Spleen (tissue), 11 donors: ENCODE measurements around the gene OAS1. TPM values are rescaled to one million over a fixed set of nuclear protein-coding genes. Genes with fewer than 3 reads are reported as not detected.

Experiments
- DNase-seq: peaks from one replicate; pipeline ENCODE4 v3.0.0-alpha.2; 2020
- H3K27ac ChIP-seq, 8 donors: fragments of 200-600 bp; sonication (generic) in 7 of 8; 1 replicate in 4 of 8; 2 replicates in 4 of 8; pipeline versions ENCODE4 v1.5.0 to v1.8.0; 2016 to 2021; ENCODE audit warnings: inconsistent platforms in 4 of 8, mild to moderate bottlenecking in 4 of 8, moderate library complexity in 1 of 8
- H3K27me3 ChIP-seq, 7 donors: fragments of 200-600 bp; sonication (generic) in 6 of 7; replicated peaks in 1 of 7; 1 replicate in 4 of 7; 2 replicates in 3 of 7; pipeline versions ENCODE4 v1.5.0 to v1.8.0; 2016 to 2021; ENCODE audit warnings: inconsistent platforms in 3 of 7, mild to moderate bottlenecking in 1 of 7
- H3K36me3 ChIP-seq, 6 donors: fragments of 200-600 bp; sonication (generic) in 5 of 6; 1 replicate in 4 of 6; 2 replicates in 2 of 6; pipeline versions ENCODE4 v1.5.0 to v1.8.0; 2016 to 2021; ENCODE audit warnings: inconsistent platforms in 2 of 6
- H3K4me1 ChIP-seq, 6 donors: fragments of 200-600 bp; sonication (generic) in 5 of 6; 1 replicate in 3 of 6; 2 replicates in 3 of 6; pipeline versions ENCODE4 v1.5.0 to v1.8.0; 2016 to 2021; ENCODE audit warnings: inconsistent platforms in 3 of 6
- H3K4me3 ChIP-seq, 8 donors: fragments of 200-600 bp; sonication (generic) in 7 of 8; 1 replicate in 4 of 8; 2 replicates in 4 of 8; pipeline versions ENCODE4 v1.5.0 to v1.8.0; 2016 to 2021; ENCODE audit warnings: inconsistent platforms in 4 of 8, mild to moderate bottlenecking in 4 of 8, moderate library complexity in 2 of 8
- H3K9me3 ChIP-seq, 8 donors: fragments of 200-600 bp; sonication (generic) in 7 of 8; 1 replicate in 4 of 8; 2 replicates in 4 of 8; pipeline versions ENCODE4 v1.5.0 to v1.8.0; 2016 to 2021; ENCODE audit warnings: inconsistent platforms in 4 of 8
- CTCF ChIP-seq, 11 experiments: fragments of 200-600 bp in 7 of 11; fragments of 450-650 bp in 4 of 11; sonication (generic) in 4 of 11; IDR thresholded peaks in 8 of 11; conservative IDR thresholded peaks in 3 of 11; 1 replicate in 7 of 11; 2 replicates in 4 of 11; pipeline versions ENCODE4 v1.4.0 to v1.8.0; 2016 to 2021; ENCODE audit warnings: antibody characterized with exemption in 11 of 11, inconsistent platforms in 4 of 11, mild to moderate bottlenecking in 1 of 11
- POLR2A ChIP-seq, 3 donors: fragments of 450-650 bp; IDR thresholded peaks; one replicate each; pipeline ENCODE4 v1.5.1; 2017; ENCODE audit warnings: antibody characterized with exemption in 3 of 3, mild to moderate bottlenecking in 1 of 3
- POLR2AphosphoS5 ChIP-seq, 3 donors: sonication (generic); formaldehyde crosslinking; IDR thresholded peaks; one replicate each; pipeline ENCODE4 v1.5.1; 2017; ENCODE audit warnings: antibody characterized with exemption in 3 of 3
- WGBS, 5 donors: extraction: QIAGEN DNeasy Blood & Tissue Kit in 3 of 5; methylation state at CpG; one replicate each; pipeline versions ENCODE4 v1.1.5 to v1.1.7; 2013 to 2018; 5-methylcytosine and 5-hydroxymethylcytosine counted together
- intact Hi-C: fragments of 100-400 bp; cut with DNase I; formaldehyde crosslinking; loops from one replicate; pipeline ENCODE4 v1.15.0; 2023; ENCODE audit warnings: low total_unique reads
- polyA plus RNA-seq, 3 donors: library from polyadenylated mRNA; stranded (reverse); fragments of 200-250 nt; gene quantifications; one replicate each; pipeline ENCODE4 v1.2.1, GENCODE V29; 2013
- total RNA-seq, 7 donors: library from RNA; depleted of rRNA in 3 of 7; stranded (reverse); fragments of >200 nt in 3 of 7; fragmentation: NEBNext Ultra II Directional in 4 of 7; extraction: Animal tissue kit (Norgen Biotek cat#: 25700) in 4 of 7; gene quantifications; one replicate each; pipeline versions ENCODE4 v1.1.0 to v1.2.1, GENCODE V29; 2016 to 2021
- donor health status: healthy with polysubstance abuse.
- donor health status: DM: no; HTN: no; CAD: no; lungs with moderate emphysema.
- donor health status: DM: no; HTN: no; CAD: no.
- donor health status: Bipolar disorder and iron deficiency.
- donor health status: healthy.
- donor health status: DM: no; HTN: no; CAD: no.
- donor health status: DM: yes; HTN: yes; CAD: no.

Gene OAS1
- total and polyA plus RNA-seq, 10 donors = 34.7 to 68.4 (median 54.9) TPM

GRCh38 chr12:112944024-112944690 lies 37.4 kb downstream of the OAS1 start:
- no peaks in the 10 kb centered on the region for H3K27me3 ChIP-seq
- H3K4me1 ChIP-seq = peaks cover 8 to 24% (median 16%) of the 10 kb centered on the region in 6 donors
- intact Hi-C loops = no loop called here
- no peak overlapping the region for H3K27ac ChIP-seq
- peaks cover 0 to 4% (median 0%) of the 10 kb centered on the region in 8 donors for H3K9me3 ChIP-seq
- peaks cover 0 to 82% (median 35%) of the 10 kb centered on the region in 6 donors for H3K36me3 ChIP-seq
- no peak for TF ChIP-seq POLR2AphosphoS5 (IDR thresholded peaks at IDR 0.05)
- TF ChIP-seq CTCF (IDR thresholded peaks at IDR 0.05 in 8 of 11, conservative IDR thresholded peaks at IDR 0.05 in 3 of 11) = no peak
- TF ChIP-seq POLR2A (IDR thresholded peaks at IDR 0.05) = no peak
- no peak for DNase-seq
- H3K4me3 ChIP-seq = no peak overlapping the region
- WGBS, 5 donors = 93 to 98% (median 96%) methylated on average over 15 of the region's 15 CpGs

GRCh38 chr12:112945515-112945914 lies 38.8 kb downstream of the OAS1 start:
- intact Hi-C loops = no loop called here
- Histone ChIP-seq H3K27me3 (no peaks in the 10 kb centered on the region), H3K36me3 (peaks cover 0 to 95% (median 44%) of the 10 kb centered on the region in 6 donors), H3K9me3 (peaks cover 0 to 4% (median 0%) of the 10 kb centered on the region in 8 donors), H3K4me1 (peaks cover 0 to 11% (median 3%) of the 10 kb centered on the region in 6 donors), H3K27ac (no peak overlapping the region), H3K4me3 (no peak overlapping the region)
- no peak for DNase-seq
- 88 to 98% (median 93%) methylated on average over 4 of the region's 4 CpGs for WGBS, 5 donors
- no peak for TF ChIP-seq POLR2AphosphoS5 (IDR thresholded peaks at IDR 0.05)
- TF ChIP-seq CTCF (IDR thresholded peaks at IDR 0.05 in 8 of 11, conservative IDR thresholded peaks at IDR 0.05 in 3 of 11) = no peak
- no peak for TF ChIP-seq POLR2A (IDR thresholded peaks at IDR 0.05)

GRCh38 chr12:112946236-112947000 lies 39.7 kb downstream of the OAS1 start:
- 92 to 96% (median 95%) methylated on average over 14 of the region's 14 CpGs for WGBS, 5 donors
- Histone ChIP-seq H3K27me3 (no peaks in the 10 kb centered on the region), H3K36me3 (peaks cover 0 to 100% (median 53%) of the 10 kb centered on the region in 6 donors), H3K4me1 (peaks cover 0 to 2% (median 0%) of the 10 kb centered on the region in 6 donors), H3K27ac (no peak overlapping the region), H3K9me3 (peaks cover 0 to 8% (median 0%) of the 10 kb centered on the region in 8 donors), H3K4me3 (no peak overlapping the region)
- intact Hi-C loops = no loop called here
- TF ChIP-seq POLR2AphosphoS5 (IDR thresholded peaks at IDR 0.05) = no peak
- TF ChIP-seq CTCF (IDR thresholded peaks at IDR 0.05 in 8 of 11, conservative IDR thresholded peaks at IDR 0.05 in 3 of 11) = no peak
- TF ChIP-seq POLR2A (IDR thresholded peaks at IDR 0.05) = no peak
- no peak for DNase-seq

GRCh38 chr12:112947314-112947713 lies 40.6 kb downstream of the OAS1 start:
- WGBS, 5 donors = 0 to 54% (median 44%) methylated on average over 1 of the region's 1 CpG
- no peak for DNase-seq
- peaks cover 0 to 100% (median 59%) of the 10 kb centered on the region in 6 donors for H3K36me3 ChIP-seq
- no peak for TF ChIP-seq POLR2AphosphoS5 (IDR thresholded peaks at IDR 0.05)
- no peak for TF ChIP-seq CTCF (IDR thresholded peaks at IDR 0.05 in 8 of 11, conservative IDR thresholded peaks at IDR 0.05 in 3 of 11)
- TF ChIP-seq POLR2A (IDR thresholded peaks at IDR 0.05) = no peak
- H3K27me3 ChIP-seq = no peaks in the 10 kb centered on the region
- H3K4me3 ChIP-seq = no peak overlapping the region
- no peaks in the 10 kb centered on the region for H3K4me1 ChIP-seq
- no peak overlapping the region for H3K27ac ChIP-seq
- peaks cover 0 to 17% (median 8%) of the 10 kb centered on the region in 8 donors for H3K9me3 ChIP-seq
- intact Hi-C loops = no loop called here
